Measurements from ENCODE around the gene RAVER2.

DNA sequence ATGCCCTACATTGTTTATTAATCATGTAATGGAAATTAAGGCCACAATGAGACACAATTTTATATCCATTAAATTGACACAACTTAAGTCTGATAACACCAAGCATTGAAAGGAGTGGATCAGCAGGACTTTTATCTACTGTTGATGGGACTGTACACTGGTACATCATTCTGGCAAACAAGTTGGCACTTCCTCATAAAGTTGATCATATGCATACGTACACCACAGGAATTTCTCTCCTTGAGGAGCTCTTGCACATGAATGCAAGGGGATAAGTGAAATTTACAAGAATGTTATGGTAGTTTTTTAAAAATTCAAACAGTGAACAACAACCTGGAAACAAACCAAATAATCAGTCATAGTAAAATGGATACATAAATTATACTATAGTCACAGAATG lies 20.1 kb downstream of the RAVER2 start:
- TF ChIP-seq, protein P1, sequence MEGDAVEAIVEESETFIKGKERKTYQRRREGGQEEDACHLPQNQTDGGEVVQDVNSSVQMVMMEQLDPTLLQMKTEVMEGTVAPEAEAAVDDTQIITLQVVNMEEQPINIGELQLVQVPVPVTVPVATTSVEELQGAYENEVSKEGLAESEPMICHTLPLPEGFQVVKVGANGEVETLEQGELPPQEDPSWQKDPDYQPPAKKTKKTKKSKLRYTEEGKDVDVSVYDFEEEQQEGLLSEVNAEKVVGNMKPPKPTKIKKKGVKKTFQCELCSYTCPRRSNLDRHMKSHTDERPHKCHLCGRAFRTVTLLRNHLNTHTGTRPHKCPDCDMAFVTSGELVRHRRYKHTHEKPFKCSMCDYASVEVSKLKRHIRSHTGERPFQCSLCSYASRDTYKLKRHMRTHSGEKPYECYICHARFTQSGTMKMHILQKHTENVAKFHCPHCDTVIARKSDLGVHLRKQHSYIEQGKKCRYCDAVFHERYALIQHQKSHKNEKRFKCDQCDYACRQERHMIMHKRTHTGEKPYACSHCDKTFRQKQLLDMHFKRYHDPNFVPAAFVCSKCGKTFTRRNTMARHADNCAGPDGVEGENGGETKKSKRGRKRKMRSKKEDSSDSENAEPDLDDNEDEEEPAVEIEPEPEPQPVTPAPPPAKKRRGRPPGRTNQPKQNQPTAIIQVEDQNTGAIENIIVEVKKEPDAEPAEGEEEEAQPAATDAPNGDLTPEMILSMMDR (conservative IDR thresholded peaks at IDR 0.05 in 1 of 2, IDR thresholded peaks at IDR 0.05 in 1 of 2; ENCODE audit: extremely low read depth in 1 of 2, insufficient read depth in 1 of 2, low read depth in 1 of 2, low read length in 2 of 2), result no peak
- no peak for TF ChIP-seq EZH2 (IDR thresholded peaks at IDR 0.05; ENCODE audit: borderline replicate concordance, low read length)
